Putamen (tissue), 1 donor: ENCODE results near the gene GALNT9.
"Not testable (repeated sequence)": the region's sequence is repeated elsewhere in the genome, so short reads cannot be mapped to it uniquely, and the experiment has no call there.

Source experiments
- DNase-seq: peaks from one replicate; pipeline ENCODE4 v3.0.0-alpha.2; 2016; ENCODE audit warnings: low spot score

GALNT9 gene

DNA sequence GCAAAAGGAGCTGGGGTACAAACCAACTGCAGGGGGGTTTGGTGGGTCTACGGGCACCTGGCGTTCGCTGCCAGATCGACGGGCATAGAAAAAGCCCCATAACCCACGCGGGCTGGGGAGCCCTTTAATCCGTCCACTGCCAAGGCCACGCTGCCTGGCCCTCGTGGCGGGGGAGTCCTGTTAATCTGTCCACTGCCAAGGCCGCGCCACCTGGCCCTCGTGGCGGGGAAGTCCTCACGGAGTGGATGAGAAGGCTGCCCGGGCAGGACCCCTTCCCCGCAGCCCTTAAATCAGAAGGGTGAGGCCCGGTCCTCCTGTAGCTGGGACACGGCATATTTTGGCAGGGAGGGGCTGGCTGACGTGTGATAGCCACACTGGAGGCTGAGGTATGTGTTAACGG is 99.0 kb downstream of the GALNT9 start:
- DNase-seq: no peak

DNA sequence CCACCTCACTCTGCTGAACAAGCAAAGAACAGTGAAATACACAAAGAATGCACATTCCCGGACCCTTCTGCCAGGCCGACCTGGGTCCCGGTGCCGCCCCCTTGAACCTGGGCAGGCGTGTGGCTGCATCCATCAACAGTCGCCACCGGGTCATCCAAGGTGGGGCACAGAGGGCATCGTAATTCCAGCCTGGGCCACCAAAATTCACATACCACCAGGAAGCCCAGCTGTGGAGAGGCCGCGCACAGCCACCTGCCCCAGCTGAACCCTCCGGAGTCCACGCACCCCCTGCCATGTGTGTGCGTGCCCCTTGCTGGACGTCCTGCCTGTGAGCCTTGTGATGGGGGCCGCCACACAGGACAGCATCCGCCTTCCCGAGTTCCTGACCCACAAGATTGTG is 99.5 kb downstream of the GALNT9 start:
- DNase-seq: no peak

DNA sequence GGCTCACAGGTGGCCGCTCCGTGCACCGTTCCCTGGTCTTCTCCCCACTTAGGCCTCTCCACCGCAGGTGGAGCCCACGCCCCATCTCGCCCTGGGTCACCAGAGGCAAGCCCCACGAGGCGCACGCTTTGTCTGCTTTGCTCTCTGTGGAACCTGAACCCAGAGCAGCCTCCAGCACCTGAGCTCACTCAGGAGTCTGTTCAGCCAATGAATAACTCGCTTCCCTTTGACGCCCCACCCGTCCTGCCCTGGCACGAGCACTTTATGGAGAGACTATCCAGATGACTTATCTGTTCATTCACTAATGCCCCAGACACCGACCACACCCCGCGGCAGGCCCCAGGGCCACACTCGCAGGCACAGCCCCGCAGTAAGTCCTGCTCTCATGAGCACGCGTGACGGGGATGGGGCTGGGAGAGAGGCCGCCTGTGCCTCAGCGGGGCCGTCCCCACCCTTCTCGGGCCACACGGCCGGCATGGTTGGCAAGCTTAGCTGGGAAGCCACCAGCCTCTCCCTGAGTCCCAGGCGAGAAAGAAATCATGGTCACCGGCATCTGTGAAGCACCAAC is 100.1 kb downstream of the GALNT9 start:
- no peak for DNase-seq

DNA sequence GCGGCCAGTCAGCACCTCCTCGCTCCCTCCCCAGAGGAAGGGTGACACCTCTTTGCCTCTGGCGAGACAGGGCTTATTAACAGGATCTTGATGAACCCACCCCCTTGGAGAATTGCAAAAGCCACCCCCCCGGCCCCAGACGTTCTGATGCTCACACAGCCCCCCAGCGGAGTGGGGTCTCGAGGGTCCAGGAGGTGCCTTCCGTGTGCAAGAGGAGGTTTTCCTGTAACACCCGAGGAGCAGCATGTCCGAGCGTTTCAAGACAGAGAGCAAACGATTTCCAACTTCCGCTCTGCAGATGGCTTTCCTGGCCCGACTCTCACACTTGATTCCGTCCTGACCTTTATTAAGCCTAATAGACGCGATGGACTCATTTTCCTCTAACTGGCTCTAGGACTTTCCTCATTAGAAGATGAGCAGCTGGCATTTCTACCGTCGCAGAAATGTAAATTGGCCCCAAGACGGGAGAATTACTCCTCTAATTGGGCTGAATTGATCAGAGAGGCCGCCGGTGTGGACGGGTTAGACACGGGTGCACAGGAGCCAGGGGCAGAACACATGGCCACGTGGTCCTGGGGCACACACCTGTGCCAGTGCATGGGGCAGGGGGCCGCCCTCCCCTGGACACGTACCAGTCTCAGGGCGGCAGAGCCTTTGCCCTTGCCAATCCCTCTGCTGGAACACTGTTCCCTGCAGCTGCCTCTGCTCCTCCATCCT is 100.8 kb downstream of the GALNT9 start:
- DNase-seq: no peak

DNA sequence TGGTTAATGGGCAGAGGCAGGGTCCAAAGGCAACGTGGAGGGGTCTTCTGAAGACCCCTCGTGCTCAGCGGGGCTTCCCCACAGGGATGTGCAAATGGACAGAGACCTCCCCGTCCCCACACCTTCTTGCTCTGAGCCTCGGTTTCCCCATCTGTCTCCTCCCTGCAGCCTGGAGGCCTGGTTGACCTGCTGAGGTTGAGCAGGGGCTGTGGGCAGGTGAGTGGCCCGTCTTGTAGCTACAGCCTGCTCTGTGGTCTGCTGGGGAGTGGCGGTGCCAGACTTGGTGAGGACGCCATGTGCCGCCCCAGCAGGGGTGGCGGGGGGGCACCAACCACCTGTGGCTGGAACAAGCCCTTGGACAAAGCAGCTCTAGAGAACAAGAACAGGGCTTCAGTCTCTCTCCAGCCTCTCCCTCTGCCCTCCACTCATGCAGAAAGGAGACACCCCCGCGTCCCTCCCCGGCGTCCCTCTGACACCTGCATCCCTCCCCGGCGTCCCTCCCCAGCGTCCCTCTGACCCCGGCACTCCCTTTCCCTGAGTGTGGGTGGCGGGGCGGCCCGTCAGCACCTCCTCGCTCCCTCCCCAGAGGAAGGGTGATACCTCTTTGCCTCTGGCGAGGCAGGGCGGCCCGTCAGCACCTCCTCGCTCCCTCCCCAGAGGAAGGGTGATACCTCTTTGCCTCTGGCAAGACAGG is 101.5 kb downstream of the GALNT9 start:
- no peak for DNase-seq

DNA sequence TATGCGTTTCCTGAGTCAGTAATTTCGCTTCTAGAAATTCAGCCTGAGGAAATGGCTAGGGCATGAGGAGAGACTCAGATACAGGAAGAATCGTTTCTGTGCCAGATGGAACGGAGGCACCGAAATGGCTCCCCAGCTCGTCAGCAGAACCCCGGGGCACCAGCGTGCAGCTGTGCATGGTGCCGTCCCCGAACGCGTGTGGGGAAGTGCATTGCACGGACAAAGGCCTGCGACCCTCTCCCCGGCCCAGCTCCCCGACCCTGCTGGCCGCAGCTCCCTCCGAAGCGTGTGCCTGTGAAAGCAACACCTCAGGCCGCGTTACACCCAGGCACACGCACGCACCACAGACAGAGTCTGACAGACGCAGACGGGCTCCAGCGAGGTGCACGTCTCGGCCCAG is 102.3 kb downstream of the GALNT9 start:
- no peak for DNase-seq

DNA sequence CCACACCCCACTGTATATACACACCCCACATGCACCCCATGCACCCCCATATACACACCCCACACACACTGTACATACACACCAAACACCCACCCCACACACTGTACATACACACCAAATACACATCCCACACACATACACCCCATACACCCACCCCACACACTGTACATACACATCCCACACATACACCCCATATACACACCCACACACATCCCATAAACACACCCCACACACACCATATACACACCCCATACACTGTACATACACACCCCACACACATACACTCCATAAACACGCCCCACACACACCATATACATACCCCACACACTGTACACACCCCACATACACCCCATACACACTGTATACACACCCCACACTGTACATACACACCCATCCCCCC is 102.8 kb downstream of the GALNT9 start:
- no peak for DNase-seq

DNA sequence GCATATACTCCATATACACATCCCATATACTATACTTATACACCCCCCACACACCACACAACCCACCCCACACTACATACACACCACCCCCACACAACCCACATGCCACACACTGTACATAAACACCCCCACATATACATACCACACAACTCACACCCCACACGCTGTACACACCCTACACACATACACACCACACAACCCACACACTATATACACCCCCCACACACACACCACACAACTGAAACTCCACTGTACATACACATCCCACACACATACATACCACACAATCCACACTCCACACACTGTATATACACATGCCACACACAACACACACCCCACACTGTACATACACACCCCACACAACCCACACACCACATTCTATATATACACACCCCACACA is 104.2 kb downstream of the GALNT9 start:
- DNase-seq: no peak

DNA sequence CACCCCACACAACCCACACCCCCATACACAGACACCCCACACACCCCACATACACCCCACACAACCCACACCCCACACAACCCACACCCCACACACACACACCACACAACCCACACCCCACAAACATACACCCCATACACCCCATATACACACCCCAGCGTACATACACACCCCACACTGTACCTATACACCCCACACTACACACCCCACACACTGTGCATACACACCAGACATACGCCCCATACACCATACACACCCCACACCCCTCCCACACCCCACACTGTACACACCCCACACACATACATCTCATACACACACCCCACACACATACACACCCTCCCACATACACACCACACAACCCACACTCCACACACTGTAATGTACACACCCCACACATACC is 104.9 kb downstream of the GALNT9 start:
- DNase-seq: no peak

DNA sequence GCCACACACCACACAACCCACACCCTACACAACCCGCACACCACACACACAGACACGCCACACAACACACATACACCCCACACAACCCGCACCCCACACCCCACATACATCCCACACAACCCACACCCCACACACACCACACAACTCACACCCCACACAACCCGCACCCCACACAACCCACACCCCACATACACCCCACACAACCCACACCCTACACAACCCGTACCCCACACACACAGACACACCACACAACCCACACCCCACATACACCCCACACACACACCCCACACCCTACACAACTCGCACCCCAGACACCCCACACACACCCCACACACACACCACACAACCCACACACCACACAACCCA is 106.6 kb downstream of the GALNT9 start:
- DNase-seq: no peak

DNA sequence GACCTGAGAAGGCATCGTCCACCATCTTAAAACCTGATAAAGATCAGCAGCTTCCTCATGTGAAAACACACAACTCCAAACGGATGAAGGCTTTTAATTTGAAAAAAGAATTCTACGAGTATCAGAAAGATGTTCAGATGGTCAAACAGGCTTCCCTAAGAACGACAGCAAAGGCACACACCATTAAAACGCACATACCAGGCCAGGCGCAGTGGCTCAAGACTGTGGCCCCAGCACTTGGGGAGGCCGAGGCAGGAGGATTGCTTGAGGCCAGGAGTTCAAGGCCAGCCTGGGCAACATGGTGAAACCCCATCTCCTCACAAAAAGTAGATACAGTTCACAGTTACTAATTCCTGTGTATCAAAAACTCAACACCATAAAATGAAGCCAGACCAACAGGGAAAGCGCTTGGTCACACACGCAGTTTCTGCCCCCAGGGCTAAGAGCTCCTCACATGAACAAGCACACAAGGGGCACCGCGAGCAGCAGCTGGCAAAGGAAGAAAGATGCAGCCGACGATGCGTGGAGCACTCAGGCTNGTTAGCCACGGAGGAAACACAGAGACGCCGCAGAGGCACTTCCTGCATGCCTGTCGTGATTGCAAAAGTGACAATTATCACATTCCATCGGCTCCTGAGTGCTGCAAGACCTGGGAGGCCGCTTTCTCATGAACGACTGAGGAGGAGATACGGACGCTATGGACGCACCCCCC is 107.1 kb downstream of the GALNT9 start:
- DNase-seq: no peak

DNA sequence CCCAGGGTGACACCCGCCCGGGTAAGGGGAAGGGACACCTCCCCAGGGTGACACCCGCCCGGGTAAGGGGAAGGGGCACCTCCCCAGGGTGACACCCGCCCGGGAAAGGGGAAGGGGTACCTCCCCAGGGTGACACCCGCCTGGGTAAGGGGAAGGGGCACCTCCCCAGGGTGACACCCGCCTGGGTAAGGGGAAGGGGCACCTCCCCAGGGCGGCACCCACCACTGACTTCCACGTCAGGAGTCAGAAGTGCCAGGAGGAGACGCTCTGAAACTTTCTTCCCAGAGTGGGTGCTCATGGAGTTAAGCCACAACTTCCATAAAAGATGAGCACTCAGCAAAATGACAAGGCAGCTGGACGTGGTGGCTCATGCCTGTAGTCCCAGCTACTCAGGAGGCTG is 109.6 kb downstream of the GALNT9 start:
- not testable (repeated sequence) for DNase-seq

DNA sequence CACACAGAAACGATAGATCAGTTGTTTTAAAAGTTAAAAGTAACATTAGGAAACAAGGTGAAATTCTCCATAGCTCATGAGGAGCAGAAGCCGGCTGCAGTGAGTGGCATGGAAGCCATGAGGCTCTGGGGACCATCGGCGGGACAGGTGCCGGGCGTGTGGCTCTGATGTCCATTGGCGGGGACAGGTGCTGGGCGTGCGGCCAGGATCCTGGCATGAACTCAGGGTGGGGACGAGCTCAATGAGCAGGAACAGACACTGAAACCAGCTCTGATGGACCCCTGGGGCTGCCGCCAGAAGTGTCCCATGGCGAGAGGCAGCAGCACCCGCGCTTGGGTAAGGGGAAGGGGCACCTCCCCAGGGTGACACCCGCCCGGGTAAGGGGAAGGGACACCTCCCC is 110.1 kb downstream of the GALNT9 start:
- DNase-seq: no peak

DNA sequence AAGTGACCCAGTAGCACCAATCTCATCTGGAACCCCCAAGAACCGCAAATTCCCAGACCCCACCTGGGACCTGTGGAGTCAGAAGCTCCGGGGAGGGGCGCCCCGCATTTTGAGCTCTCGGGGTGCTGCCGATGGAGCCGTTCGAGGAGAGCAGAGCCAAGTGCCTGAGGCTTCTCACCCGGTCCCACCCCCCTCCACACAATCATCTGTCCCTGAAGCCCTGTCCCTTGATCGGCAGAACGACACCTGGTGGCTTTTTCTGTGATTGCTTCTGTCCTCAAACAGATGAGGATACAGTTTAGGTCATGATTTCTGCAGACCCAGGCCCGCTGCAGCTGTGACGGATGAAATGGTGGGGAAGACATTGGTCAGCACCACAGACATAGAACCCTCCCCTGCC is 110.5 kb downstream of the GALNT9 start:
- no peak for DNase-seq

DNA sequence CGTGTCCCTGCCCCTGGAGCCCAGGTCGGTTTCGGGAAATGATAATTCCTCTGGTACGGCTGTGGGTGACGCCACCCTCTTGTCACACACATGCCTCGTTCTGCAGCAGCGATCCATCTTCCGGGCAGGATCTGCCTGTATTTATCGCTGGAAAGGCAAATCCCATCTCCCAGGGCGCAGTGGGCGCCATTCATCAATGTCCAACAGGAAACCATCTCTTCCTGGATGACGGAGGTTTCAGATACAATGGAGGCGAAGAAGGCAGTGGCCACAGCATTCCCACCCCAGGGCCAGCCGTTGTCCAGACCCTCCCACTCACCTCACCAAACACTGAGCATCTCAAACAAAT is 110.9 kb downstream of the GALNT9 start:
- DNase-seq: no peak

DNA sequence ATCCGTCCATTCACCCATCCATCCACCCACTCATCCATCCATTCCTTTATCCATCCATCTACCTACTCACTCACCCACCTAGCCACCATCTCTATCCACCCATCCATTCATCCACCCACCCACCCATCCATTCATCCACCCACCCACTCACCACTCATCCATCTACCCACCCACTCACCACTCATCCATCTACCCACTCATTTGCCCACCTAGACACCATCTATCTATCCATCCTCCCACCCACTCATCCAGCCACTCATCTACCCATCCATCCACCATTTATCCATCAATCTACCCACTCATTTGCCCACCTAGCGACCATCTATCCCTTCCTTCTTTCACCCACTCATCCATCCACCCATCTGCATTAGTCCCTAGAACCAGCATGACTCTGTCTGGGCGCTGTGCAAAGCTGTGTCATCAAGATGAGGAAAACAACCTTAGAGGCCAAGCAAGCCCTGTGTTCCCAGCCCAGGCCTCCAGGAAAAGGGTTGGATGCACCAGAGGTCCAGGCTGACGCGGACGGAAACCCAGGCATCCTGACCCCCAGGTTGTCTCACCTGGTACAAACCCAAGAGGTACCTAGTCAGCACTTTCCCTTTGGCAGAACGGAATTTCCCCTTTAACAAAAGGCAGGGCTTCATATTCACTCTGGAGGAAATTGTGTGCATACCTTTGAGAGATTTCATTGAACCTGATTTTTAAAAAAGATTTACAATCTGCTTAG is 111.4 kb downstream of the GALNT9 start:
- no peak for DNase-seq

DNA sequence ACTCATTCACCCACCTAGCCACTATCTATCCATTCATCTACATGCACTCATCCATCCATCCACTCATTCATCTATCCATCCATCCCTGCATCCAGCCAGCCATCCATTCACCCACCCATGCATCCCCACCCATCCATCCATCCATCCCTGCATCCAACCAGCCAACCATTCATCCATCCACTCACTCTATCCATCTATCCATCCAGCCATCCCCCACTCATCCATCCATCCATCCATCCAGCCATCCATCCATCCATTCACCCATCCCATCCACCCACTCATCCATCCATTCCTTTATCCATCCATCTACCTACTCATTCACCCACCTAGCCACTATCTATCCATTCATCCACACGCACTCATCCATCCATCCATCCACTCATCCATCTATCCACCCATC is 112.0 kb downstream of the GALNT9 start:
- DNase-seq: no peak

DNA sequence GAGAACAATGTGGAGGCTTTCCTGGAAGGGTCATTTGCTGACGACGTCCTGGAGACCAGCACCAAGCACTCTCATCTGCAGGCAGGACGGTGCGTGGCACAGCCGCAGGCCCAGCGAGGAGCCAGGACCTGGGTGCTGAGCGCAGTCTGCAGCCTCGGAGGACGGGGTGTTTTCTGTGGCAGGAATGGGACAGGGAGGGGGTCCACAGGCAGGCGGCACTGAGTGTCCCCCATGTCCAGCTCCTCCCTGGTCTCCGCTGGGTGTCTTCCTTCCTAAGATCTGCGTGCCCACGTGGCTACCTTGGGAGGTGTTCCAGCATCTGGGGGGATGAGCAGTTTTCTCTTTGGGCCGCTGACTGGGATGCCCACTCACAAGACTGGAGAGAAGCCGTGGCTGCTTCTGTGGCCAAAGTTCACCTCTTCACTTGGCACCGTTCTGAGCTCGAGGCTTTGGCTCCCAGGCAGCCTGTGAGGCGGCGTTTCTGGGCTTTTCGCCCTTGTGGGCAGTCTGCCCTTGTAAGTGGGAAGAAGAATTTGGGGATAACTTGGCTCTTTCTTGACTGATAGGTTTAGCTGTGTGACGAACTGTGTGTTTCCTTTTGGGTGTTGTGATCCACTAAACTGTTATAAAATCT is 112.9 kb downstream of the GALNT9 start:
- no peak for DNase-seq

DNA sequence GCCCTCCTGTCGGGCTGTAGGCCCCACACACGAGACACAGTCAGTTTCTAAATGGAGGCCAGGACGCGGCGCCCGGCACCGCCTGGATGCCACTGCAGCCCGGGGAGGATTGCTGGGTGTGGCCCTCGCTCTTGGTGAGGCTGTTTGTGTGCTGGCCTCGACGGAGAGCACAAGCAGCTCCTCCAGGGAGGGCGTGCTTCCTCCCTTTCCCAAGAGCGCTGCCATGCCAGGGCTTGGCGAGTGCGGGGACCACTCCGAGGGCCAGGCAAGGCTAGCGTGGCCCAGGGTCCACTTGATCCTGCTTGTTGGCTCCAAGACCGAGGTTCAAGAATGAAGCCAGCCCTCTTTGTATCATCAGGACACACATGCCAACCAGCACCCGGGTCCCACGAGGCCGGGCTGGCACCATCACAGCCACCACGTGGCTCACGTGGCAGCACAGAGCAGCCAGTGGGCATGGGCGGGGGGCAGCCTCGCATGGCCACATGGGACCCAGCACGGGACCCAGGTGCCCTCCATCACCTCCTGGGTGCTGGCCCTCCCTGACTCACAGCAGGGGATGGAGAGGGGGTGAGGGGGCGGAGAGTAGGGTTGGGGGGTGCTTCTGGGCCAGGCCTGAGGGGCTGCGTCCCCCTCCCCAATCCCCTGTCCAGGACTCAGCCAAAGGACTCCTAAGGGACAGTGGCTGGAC is 113.9 kb downstream of the GALNT9 start:
- no peak for DNase-seq

DNA sequence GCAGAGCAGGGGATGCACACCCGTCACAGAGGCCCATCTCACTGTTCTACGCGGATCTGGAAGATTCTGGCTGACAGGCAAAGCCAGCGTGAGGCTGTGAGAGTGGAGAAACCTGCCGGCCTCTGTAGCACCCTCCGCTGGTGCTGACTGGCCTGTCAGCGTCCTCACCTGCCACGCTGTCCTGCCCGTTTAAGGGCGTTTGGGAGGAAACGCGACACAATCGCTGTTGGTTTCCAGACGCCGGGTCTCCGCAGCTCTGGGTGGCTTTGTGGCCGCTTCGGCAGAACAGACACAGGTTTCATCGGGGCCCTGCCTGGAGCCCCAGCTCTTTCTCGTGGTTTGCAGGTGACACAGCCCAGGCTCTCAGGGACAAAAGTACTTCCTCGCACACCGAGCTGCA is 114.5 kb downstream of the GALNT9 start:
- DNase-seq: no peak

DNA sequence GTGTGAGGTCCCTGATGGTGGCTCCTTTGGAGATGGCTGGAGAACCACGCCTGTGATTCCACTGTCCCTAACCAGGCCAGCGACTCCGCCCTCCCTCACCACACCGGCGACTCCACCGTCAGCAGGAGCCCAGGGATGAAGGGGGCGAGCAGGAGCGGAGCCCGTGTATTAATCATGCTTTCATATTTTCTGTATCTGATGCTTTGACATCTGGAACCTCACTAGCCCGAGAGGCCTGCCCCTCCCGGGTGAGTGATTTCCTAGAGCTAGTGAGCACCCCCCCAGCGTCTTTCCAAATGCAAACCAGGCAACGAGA is 115.3 kb downstream of the GALNT9 start:
- DNase-seq: no peak
